ENCODE data around the gene NRIP2. TPM values are rescaled to one million over a fixed set of nuclear protein-coding genes. Genes with fewer than 3 reads are reported as not detected.

The NRIP2 gene
- total RNA-seq, 2 donors from 2014 or later: not detected

DNA sequence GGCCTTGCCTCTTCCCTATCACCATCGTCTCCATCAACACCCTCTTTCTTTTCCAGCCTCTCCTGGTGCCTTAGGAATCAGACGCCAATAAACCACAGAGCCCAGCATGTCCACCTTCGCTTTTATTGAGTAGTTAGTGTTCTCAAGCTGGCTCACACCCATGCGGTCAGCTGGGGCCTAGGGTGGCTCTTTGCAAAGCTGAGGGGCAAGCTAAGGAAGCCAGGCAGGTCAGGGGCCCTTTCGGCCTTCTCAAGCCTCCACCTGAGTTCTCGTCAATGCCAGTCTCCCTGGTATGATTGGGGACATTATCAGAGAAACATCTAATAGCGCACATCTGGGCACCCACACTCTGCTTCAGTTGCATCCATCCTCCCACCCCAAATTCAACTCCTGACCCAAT is 22.7 kb upstream of the NRIP2 start:
- no peaks in the 10 kb centered on the region for H3K27me3 Mint-ChIP-seq
- ATAC-seq: no peak
- H3K4me1 Mint-ChIP-seq: peaks cover 2% of the 10 kb centered on the region
- H3K27ac Mint-ChIP-seq: no peak overlapping the region
- H3K4me3 Mint-ChIP-seq: no peak overlapping the region
- no peaks in the 10 kb centered on the region for H3K36me3 Mint-ChIP-seq (ENCODE audit: low read depth)
- no peaks in the 10 kb centered on the region for H3K9me3 ChIP-seq (ENCODE audit: control insufficient read depth, low read length, poor library complexity, severe bottlenecking)
- DNase-seq: no peak

DNA sequence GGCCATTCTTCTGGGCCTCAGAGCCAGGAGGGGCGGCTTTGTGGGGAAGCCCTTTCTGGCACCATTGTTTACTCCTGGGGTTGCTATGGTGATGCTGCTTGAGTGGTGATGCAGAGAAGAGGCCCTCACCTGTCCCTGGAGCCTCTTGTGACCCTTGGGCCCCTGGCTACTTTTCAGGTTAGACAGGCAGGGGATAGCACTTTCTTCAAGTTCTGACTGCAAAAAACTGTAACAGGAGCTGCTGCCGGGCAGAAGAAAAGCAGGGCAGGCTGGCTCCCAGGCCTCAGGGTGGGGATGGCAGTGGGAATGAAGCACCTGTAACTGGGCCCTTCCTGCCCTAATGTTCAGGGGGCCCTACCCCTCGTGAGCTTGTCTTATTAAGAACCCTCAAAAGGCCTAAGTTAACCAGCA is 22.2 kb upstream of the NRIP2 start, which contains the start of gene TEX52:
Gene TEX52, minus strand, starts transcription at position 19 of the 411 bp plus-strand sequence. Its CDS starts 13 bp downstream, at position 6.
- no peak within 1 kb of the TSS for H3K4me3 Mint-ChIP-seq
- ATAC-seq: no peak
- no peaks in the 10 kb centered on the region for H3K27me3 Mint-ChIP-seq
- no peak within 1 kb of the TSS for H3K27ac Mint-ChIP-seq
- H3K9me3 ChIP-seq (ENCODE audit: control insufficient read depth, low read length, poor library complexity, severe bottlenecking): no peaks in the 10 kb centered on the region
- H3K36me3 Mint-ChIP-seq (ENCODE audit: low read depth): no peaks in the 10 kb centered on the region
- DNase-seq: no peak
- peaks cover 2% of the 10 kb centered on the region for H3K4me1 Mint-ChIP-seq

DNA sequence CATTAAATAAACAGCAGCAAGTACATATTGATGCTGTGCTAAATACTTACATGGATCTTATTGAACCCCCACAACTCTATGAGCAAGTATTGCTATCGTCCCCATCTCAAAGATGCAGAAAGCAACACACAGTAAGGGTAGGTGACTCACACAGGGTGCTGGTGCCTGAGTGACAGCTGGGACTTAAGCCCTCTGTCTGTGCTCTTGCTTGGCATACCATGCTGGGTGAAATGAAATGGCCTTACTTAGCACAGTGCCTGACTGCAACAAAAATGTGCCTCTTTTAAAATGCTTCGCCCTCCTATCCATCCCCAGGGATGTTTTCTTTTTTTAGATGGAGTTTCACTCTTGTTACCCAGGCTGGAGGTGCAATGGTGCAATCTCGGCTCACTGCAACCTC is 21.2 kb upstream of the NRIP2 start:
- Mint-ChIP-seq H3K36me3 (ENCODE audit: low read depth) (no peaks in the 10 kb centered on the region), H3K27ac (no peak overlapping the region)

DNA sequence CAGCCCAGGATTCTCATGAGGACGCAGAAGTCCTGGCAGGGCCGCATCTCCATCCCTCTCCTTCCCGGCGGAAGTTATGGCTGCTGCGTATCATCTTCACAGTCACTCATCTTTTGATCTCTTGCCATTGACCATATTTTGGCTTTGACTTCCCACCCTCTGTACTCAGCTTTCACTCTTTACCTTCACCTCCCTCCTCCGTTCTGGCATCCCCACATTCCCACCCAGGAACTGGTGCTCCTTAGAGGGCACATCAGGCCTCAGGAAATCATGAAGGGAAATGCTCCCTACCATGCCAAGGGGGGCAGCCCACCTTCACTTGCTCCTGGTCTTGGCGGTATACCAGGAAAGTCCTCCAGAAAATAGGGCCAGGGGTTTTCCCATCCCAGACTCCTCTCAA is 20.7 kb upstream of the NRIP2 start:
- no peak for DNase-seq
- H3K4me1 Mint-ChIP-seq: peaks cover 2% of the 10 kb centered on the region
- H3K36me3 Mint-ChIP-seq (ENCODE audit: low read depth): no peaks in the 10 kb centered on the region
- no peak for ATAC-seq
- no peaks in the 10 kb centered on the region for H3K27me3 Mint-ChIP-seq
- no peak overlapping the region for H3K4me3 Mint-ChIP-seq
- no peaks in the 10 kb centered on the region for H3K9me3 ChIP-seq (ENCODE audit: control insufficient read depth, low read length, poor library complexity, severe bottlenecking)
- no peak overlapping the region for H3K27ac Mint-ChIP-seq

More for the DNA sequence above, 21.2 kb upstream of the NRIP2 start:
- H3K9me3 ChIP-seq (ENCODE audit: control insufficient read depth, low read length, poor library complexity, severe bottlenecking): no peaks in the 10 kb centered on the region
- no peak overlapping the region for H3K4me3 Mint-ChIP-seq
- no peaks in the 10 kb centered on the region for H3K27me3 Mint-ChIP-seq
- no peak for DNase-seq
- peaks cover 2% of the 10 kb centered on the region for H3K4me1 Mint-ChIP-seq
- no peak for ATAC-seq

DNA sequence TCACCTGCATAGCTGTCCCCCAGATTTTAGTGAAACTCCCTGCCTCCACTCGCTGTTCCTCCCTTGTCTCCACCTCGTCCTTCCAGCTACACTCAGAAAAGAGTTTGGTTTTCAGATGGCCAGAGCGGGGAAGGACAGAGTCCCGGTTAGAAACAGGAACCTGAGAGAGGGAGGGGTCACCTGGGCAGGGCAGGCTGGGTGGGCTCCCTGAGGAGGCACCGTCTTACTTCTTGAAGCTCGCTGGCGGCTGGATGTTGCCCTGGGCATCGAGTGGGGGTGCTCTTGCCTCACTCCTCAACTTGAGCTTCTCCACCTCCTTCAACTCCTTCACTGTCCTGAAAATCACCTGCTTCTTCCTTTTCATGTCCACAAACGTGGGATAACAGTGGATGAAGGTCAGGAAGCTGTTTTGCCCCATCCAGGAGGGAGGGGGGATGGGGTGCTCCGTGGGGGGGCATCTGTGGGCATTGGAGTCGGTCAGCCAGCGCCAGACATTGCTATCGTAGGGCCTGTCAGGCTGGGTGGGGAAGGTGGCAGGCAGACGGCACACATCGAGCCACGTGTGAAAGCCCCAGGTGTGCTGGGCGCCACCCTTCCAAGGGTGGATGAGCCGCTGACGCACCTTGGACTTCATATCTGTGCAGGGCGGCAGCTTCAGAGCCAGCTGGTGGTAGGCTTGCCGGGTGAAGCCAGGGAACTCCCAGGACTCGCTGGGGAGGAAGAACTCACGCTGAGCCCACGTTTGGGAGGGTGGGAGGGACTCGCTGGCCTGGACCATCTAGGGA is 20.0 kb upstream of the NRIP2 start:
- Mint-ChIP-seq H3K36me3 (ENCODE audit: low read depth) (no peaks in the 10 kb centered on the region), H3K4me3 (no peak overlapping the region), H3K27me3 (no peaks in the 10 kb centered on the region), H3K4me1 (peaks cover 2% of the 10 kb centered on the region), H3K27ac (no peak overlapping the region)
- DNase-seq: no peak
- H3K9me3 ChIP-seq (ENCODE audit: control insufficient read depth, low read length, poor library complexity, severe bottlenecking): no peaks in the 10 kb centered on the region
- no peak for ATAC-seq

DNA sequence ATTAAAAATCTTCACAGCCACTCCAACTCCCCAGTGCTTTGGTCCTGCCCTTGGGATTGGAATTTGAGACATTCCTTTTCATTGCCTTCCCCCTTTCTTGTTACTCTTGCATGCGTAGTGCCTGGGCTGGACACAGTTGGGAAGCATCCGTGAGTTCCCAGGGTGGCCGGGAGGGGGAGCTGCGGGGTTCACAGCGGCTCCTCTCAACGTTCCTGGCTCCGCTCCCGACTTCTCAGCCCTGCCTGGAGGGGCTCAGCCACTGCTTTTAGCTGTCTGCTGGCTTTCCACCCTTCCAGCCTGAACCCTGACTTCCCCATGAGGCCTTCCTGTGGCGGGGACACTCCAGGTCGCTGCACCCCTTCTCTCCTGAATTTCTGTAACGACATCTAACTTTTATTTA is 18.8 kb upstream of the NRIP2 start:
- no peaks in the 10 kb centered on the region for H3K36me3 Mint-ChIP-seq (ENCODE audit: low read depth)
- no peaks in the 10 kb centered on the region for H3K9me3 ChIP-seq (ENCODE audit: control insufficient read depth, low read length, poor library complexity, severe bottlenecking)
- H3K4me3 Mint-ChIP-seq: no peak overlapping the region
- H3K4me1 Mint-ChIP-seq: peaks cover 1% of the 10 kb centered on the region
- peak; percentile 29 to 32 (median 31) for DNase-seq
- ATAC-seq: peak; percentile 69
- no peak overlapping the region for H3K27ac Mint-ChIP-seq
- no peaks in the 10 kb centered on the region for H3K27me3 Mint-ChIP-seq

DNA sequence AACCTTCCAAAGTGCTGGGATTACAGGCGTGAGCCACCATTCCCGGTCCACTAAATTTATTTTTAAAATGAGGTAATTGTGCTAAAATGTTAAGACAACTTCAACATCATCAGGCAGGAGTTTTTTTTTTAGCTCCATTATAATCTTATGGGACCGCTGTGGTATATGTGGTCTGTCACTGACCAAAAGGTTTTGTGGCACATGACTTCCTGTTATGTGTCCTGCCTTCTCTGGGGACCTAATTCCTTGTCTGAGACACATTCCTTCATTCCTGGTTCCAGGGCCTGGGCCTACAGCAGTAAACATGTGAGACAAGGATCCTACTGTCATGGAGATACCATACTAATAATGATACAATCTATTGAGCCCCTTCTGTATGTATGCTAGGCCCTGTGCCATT is 17.1 kb upstream of the NRIP2 start:
- no peak for ATAC-seq
- DNase-seq: no peak
- no peak overlapping the region for H3K4me3 Mint-ChIP-seq
- H3K36me3 Mint-ChIP-seq (ENCODE audit: low read depth): peaks cover 3% of the 10 kb centered on the region
- no peaks in the 10 kb centered on the region for H3K9me3 ChIP-seq (ENCODE audit: control insufficient read depth, low read length, poor library complexity, severe bottlenecking)
- H3K27me3 Mint-ChIP-seq: no peaks in the 10 kb centered on the region
- H3K4me1 Mint-ChIP-seq: no peaks in the 10 kb centered on the region
- no peak overlapping the region for H3K27ac Mint-ChIP-seq

DNA sequence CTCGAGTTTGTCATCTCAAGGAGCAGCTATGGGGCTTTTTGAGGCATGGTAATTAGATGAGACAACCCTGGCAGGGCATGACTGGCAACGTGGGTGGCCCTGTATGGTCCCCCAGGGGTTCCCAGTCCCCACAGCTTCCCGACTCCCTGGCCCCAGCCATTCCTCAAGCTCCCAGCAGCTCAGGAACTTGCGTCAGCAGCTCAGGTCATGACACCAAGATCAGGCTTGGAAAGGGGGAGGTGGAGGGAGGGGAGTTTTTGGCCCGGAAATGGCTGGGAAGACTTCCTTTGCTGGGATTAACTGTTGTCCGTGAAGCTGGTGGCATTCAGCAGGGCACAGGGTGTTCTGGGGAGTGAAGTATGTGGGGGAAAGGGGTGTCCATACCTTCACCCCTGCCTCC is 10.4 kb upstream of the NRIP2 start:
- ATAC-seq: no peak
- Mint-ChIP-seq H3K36me3 (ENCODE audit: low read depth) (peaks cover 6% of the 10 kb centered on the region), H3K4me3 (no peak overlapping the region), H3K4me1 (peaks cover 4% of the 10 kb centered on the region), H3K27ac (no peak overlapping the region), H3K27me3 (no peaks in the 10 kb centered on the region)
- DNase-seq: no peak
- H3K9me3 ChIP-seq (ENCODE audit: control insufficient read depth, low read length, poor library complexity, severe bottlenecking): no peaks in the 10 kb centered on the region

DNA sequence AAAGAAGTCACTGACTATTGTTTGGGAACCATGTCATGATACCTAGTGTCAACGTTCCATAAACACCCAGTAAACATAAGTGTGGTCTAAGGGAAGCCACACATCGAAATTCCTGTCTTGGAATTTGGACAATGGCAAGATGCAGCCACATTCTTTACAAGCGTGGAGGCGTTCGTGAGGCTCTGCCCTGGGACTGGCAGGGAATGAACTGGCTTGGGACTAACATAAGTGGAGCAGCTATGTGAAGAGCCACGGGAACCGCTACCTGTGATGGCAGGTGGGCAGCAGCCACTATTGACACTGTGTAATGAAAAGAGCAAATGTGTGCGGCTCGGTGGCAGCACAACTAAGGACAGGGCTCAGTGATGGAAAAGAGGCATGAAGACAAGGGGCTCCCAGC is 10.0 kb upstream of the NRIP2 start:
- Mint-ChIP-seq H3K4me3 (no peak overlapping the region), H3K27ac (no peak overlapping the region), H3K36me3 (ENCODE audit: low read depth) (peaks cover 8% of the 10 kb centered on the region), H3K4me1 (peaks cover 6% of the 10 kb centered on the region), H3K27me3 (no peaks in the 10 kb centered on the region)
- ATAC-seq: no peak
- no peak for DNase-seq
- H3K9me3 ChIP-seq (ENCODE audit: control insufficient read depth, low read length, poor library complexity, severe bottlenecking): no peaks in the 10 kb centered on the region

DNA sequence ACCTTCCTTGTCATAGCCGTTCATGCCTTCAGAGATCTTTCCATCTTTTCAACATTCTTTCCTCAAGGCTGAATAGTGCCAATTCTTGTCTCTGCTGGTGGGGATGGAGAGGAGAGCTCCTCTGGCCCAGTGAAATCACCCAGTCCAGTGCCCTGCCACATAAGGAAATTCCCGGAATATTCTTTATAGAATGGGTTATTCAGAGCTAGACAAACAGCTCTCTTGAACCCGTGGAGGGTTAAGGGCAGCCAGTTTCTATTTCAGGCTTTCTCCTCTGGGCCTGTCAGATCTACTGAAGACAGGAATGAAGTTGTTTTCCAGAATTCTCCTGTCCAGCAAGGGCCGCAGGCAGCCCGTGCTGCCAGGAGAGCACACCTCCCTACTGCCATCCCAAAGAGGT is 8.1 kb upstream of the NRIP2 start:
- no peaks in the 10 kb centered on the region for H3K9me3 ChIP-seq (ENCODE audit: control insufficient read depth, low read length, poor library complexity, severe bottlenecking)
- Mint-ChIP-seq H3K36me3 (ENCODE audit: low read depth) (peaks cover 12% of the 10 kb centered on the region), H3K27me3 (no peaks in the 10 kb centered on the region), H3K27ac (no peak overlapping the region), H3K4me3 (no peak overlapping the region), H3K4me1 (peaks cover 6% of the 10 kb centered on the region)
- ATAC-seq (no peak), DNase-seq (no peak)

DNA sequence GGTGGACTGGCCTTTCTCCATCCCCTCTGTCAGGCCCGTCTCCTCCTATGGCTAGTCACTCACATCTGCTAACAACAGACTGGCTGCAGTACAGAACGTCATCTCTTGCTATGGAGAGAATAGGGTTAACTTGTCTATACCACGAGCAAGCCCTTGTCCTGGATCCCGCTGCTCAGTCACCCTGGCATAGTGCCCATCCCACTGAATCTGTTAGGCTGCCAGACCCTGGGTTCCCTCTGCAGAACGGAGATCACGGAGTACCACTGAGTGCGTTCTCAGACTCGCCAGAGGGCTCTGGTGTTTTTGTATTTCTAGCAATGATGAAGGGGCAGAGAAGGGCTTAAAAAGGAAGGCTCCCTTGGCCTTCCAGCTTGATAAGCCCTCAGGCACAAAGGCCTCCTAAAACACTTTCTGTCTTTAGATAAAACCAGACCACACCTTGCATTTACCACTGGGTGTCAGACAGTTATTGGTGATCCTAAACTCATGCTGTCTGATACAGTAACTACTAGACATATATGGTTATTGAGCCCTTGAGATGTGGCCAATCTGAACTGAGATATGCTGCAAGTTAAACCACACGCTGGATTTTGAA is 6.3 kb upstream of the NRIP2 start:
- DNase-seq: no peak
- no peaks in the 10 kb centered on the region for H3K9me3 ChIP-seq (ENCODE audit: control insufficient read depth, low read length, poor library complexity, severe bottlenecking)
- no peak overlapping the region for H3K4me3 Mint-ChIP-seq
- no peak for ATAC-seq
- no peaks in the 10 kb centered on the region for H3K27me3 Mint-ChIP-seq
- peaks cover 6% of the 10 kb centered on the region for H3K4me1 Mint-ChIP-seq
- peaks cover 8% of the 10 kb centered on the region for H3K36me3 Mint-ChIP-seq (ENCODE audit: low read depth)
- no peak overlapping the region for H3K27ac Mint-ChIP-seq

DNA sequence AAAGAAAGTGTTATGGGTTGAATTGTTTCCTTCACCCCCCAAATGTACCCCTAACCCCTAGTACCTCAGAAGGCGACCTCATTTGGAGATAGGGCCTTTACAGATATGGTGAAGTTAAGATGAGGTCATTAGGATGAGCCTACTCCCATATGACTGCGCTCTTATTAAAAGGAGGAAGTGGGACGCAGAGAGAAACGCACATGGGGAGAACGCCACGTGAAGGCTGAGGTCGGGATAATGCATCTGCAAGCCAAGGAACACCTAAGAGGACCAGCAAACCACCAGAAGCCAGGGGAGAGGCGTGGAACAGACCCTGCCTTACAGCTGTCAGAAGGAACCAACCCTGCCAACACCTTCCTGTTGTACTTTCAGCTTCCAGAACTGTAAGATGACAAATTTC is 1.7 kb upstream of the NRIP2 start:
- Mint-ChIP-seq H3K36me3 (ENCODE audit: low read depth) (peaks cover 9% of the 10 kb centered on the region), H3K27ac (no peak overlapping the region), H3K4me3 (no peak overlapping the region), H3K27me3 (peaks cover 6% of the 10 kb centered on the region), H3K4me1 (peaks cover 14% of the 10 kb centered on the region)
- no peaks in the 10 kb centered on the region for H3K9me3 ChIP-seq (ENCODE audit: control insufficient read depth, low read length, poor library complexity, severe bottlenecking)
- ATAC-seq: no peak
- DNase-seq: no peak

DNA sequence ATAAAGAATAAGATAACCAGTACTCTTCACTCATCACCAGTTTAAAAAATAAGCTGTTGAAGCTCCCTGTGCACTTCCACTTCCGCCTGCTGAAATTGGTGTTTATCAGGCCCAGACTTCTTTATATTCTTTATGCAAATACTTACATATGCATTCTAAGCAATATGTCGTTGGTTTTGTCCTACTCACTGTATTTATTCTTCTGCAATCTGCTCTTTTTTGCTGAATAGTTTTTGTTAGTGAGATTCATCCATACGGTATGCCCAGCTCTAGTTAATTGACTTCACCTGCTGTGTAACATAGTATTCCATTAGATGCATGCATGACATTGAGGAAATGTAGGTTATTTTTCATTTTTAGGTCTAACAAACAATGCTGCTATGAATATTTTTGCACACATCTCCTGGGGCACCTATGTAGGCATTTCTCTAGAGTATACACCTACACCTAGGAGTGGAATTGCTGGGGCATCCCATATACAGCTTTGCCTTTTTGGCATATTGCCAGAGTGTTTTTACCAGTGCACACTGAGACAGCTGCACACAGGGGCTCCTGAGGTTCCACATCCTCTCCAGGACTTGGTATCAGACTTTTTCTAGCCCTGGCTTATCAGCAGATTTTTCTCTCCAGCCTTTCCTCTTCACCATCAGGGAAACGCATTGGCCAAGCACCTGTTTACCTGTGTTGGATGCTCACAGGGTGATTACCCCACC is 1.0 kb upstream of the NRIP2 start:
- ATAC-seq (no peak), DNase-seq (no peak)
- Mint-ChIP-seq H3K27ac (no peak overlapping the region), H3K36me3 (ENCODE audit: low read depth) (peaks cover 10% of the 10 kb centered on the region), H3K4me1 (peaks cover 14% of the 10 kb centered on the region), H3K4me3 (no peak overlapping the region), H3K27me3 (peaks cover 6% of the 10 kb centered on the region)
- H3K9me3 ChIP-seq (ENCODE audit: control insufficient read depth, low read length, poor library complexity, severe bottlenecking): no peaks in the 10 kb centered on the region
